Fibroblast of the aortic adventitia (primary cell): ENCODE data around the gene ASCC3. TPM values are rescaled to one million over a fixed set of nuclear protein-coding genes. Genes with fewer than 3 reads are reported as not detected.
"Not testable (repeated sequence)": the region's sequence is repeated elsewhere in the genome, so short reads cannot be mapped to it uniquely, and the experiment has no call there.

Source experiments
- DNase-seq: peaks from one replicate; pipeline ENCODE4 v3.0.0-alpha.2; 2010; ENCODE audit warnings: low read depth
- H3K4me3 ChIP-seq: 2 replicates; pipeline ENCODE4 v1.5.1; 2011; ENCODE audit warnings: low read depth, mild to moderate bottlenecking, control low read depth, low read length, moderate library complexity
- CTCF ChIP-seq: IDR thresholded peaks from 2 replicates; pipeline ENCODE4 v1.5.1; 2011; ENCODE audit warnings: mild to moderate bottlenecking, low read length, control low read depth, inconsistent platforms; ENCODE audit not compliant: insufficient read depth
- total RNA-seq: library from RNA; depleted of rRNA; stranded (reverse); fragments of >200 nt; gene quantifications from 2 replicates; pipeline ENCODE4 v1.2.3, GENCODE V29; 2012; ENCODE audit warnings: low replicate concordance

ASCC3 gene
- total RNA-seq, 1 donor = 87.5 TPM

- TF ChIP-seq CTCF = no peak
- no peak for DNase-seq
Measured at GRCh38 chr6:100901582-100901981, 20.5 kb upstream of the ASCC3 start.

GRCh38 chr6:100899202-100899601, 18.1 kb upstream of the ASCC3 start:
- DNase-seq = no peak
- no peak for TF ChIP-seq CTCF
- no peak overlapping the region for H3K4me3 ChIP-seq

More at GRCh38 chr6:100901582-100901981, 20.5 kb upstream of the ASCC3 start:
- no peak overlapping the region for H3K4me3 ChIP-seq

- no peak for DNase-seq
- H3K4me3 ChIP-seq = no peak overlapping the region
- no peak for TF ChIP-seq CTCF
Measured at GRCh38 chr6:100897671-100898070, 16.5 kb upstream of the ASCC3 start.

GRCh38 chr6:100893743-100894142, 12.6 kb upstream of the ASCC3 start:
- no peak for DNase-seq
- H3K4me3 ChIP-seq = no peak overlapping the region
- no peak for TF ChIP-seq CTCF

GRCh38 chr6:100892693-100893092, 11.6 kb upstream of the ASCC3 start:
- TF ChIP-seq CTCF = no peak
- no peak for DNase-seq
- no peak overlapping the region for H3K4me3 ChIP-seq

GRCh38 chr6:100892116-100892515, 11.0 kb upstream of the ASCC3 start:
- TF ChIP-seq CTCF = no peak
- DNase-seq = no peak
- no peak overlapping the region for H3K4me3 ChIP-seq

- no peak overlapping the region for H3K4me3 ChIP-seq
Measured at GRCh38 chr6:100891079-100891478, 9.9 kb upstream of the ASCC3 start.

GRCh38 chr6:100890646-100891045, 9.5 kb upstream of the ASCC3 start:
- H3K4me3 ChIP-seq, DNase-seq: not testable (repeated sequence)

More at GRCh38 chr6:100891079-100891478, 9.9 kb upstream of the ASCC3 start:
- no peak for TF ChIP-seq CTCF
- DNase-seq = no peak
